ENCODE measurements around the gene TMEM232.

Gene TMEM232

DNA sequence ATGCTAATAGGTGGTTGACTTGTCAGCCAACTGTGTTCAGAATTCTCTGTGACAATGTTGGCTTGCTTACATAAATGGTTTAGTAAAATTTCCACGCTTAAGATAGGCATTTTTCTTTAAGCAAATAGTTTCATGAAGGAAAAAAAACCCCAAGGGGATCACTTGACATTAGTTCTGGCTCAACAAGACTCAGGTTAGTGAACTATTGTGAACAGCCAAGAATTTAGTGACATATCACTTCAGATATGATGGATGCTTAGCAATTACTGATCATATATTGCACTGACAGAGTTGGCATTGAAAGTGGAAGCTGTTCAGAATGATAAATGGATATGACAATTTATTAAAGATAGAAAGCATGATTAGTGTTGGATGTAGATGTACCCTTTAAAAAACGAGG is 218.5 kb downstream of the TMEM232 start:
- no peak for TF ChIP-seq CTCF (IDR thresholded peaks at IDR 0.05; ENCODE audit: insufficient read depth, low read depth, low read length, missing control alignments)
- H3K4me3 ChIP-seq (ENCODE audit: low read length), result no peak overlapping the region
- DNase-seq (ENCODE audit: low read depth), result no peak

DNA sequence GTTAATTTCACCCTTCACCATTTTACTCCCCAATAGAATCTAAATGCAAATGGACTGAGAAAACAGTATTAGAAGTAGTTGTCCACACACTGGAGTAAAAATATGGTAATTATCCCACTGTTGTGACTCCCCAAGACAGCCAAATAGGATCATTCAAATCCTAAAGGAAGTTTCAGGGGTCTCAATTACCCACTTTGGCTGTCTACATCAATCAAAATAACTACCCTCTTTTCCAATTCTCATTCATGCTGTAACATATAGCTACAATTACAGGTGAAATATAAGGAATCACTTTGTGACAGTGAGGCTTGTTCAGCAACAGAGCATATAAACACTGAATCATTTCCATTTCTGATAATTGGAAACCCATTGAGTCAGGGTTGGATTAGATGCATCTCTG is 220.1 kb downstream of the TMEM232 start:
- no peak overlapping the region for H3K4me3 ChIP-seq (ENCODE audit: low read length)
- DNase-seq (ENCODE audit: low read depth), result no peak
- no peak for TF ChIP-seq CTCF (IDR thresholded peaks at IDR 0.05; ENCODE audit: insufficient read depth, low read depth, low read length, missing control alignments)

- TF ChIP-seq CTCF (IDR thresholded peaks at IDR 0.05; ENCODE audit: insufficient read depth, low read depth, low read length, missing control alignments), result no peak
These were observed 230.2 kb downstream of the TMEM232 start for GRCh38 chr5:110496276-110496675.

DNA sequence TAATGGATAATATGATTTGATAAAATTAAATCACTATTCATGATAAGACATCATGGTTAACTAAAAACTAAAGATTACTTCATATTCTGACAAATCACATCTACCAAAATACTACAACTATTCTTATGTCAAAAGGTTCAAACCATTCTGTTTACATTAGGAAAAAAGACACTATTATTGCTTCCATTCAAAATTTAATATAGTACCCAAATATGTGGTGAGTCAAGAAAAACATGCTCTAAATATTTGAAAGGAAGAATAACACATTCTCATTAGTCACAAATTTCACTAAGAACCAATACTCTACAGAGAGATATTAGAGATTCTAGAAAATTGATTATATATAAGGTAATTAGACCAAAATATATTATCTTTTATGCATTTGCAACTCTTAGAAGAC is 234.0 kb downstream of the TMEM232 start:
- DNase-seq (ENCODE audit: low read depth), result no peak
- TF ChIP-seq CTCF (IDR thresholded peaks at IDR 0.05; ENCODE audit: insufficient read depth, low read depth, low read length, missing control alignments), result no peak
- H3K4me3 ChIP-seq (ENCODE audit: low read length), result no peak overlapping the region

More at GRCh38 chr5:110496276-110496675, 230.2 kb downstream of the TMEM232 start:
- H3K4me3 ChIP-seq (ENCODE audit: low read length), result no peak overlapping the region
- no peak for DNase-seq (ENCODE audit: low read depth)

- no peak overlapping the region for H3K4me3 ChIP-seq (ENCODE audit: low read length)
- DNase-seq (ENCODE audit: low read depth), result peak; percentile 30
- TF ChIP-seq CTCF (IDR thresholded peaks at IDR 0.05; ENCODE audit: insufficient read depth, low read depth, low read length, missing control alignments), result no peak
These were observed 247.6 kb downstream of the TMEM232 start for GRCh38 chr5:110478895-110479294.

DNA sequence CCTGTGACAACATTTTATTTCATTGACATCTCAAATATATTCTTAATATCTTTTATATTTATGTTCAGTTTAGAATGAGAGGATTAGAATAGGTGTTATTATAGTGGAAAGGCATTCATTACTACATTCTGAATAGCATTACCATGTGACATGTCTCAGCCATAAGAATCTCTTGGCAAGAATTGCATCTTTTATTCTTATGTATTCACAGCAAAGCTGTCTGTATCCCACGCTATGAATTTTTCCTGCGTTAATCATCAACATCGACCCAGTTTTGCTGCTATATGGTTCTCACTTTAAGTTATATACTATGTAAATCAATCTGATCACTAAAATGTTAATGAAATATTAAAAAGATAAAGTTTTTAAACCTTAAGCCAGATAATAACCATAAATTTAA is 248.6 kb downstream of the TMEM232 start:
- no peak for TF ChIP-seq CTCF (IDR thresholded peaks at IDR 0.05; ENCODE audit: insufficient read depth, low read depth, low read length, missing control alignments)
- H3K4me3 ChIP-seq (ENCODE audit: low read length), result no peak overlapping the region
- peak; percentile 8 for DNase-seq (ENCODE audit: low read depth)

- no peak overlapping the region for H3K4me3 ChIP-seq (ENCODE audit: low read length)
- DNase-seq (ENCODE audit: low read depth), result no peak
- no peak for TF ChIP-seq CTCF (IDR thresholded peaks at IDR 0.05; ENCODE audit: insufficient read depth, low read depth, low read length, missing control alignments)
These were observed 250.3 kb downstream of the TMEM232 start for GRCh38 chr5:110476164-110476563.

All from epithelial cell of esophagus (primary cell).